MCF 10A (cell line): Measurements from ENCODE around the gene TMEM266. TPM values are rescaled to one million over a fixed set of nuclear protein-coding genes. Genes with fewer than 3 reads are reported as not detected.

Source experiments
- BruUV-seq: library from RNA; stranded (reverse); fragments of 400-500 nt; replicated peaks from 2 replicates; lab custom pipeline; 2021; lab: Mats Ljungman, UMichigan
- CTCF ChIA-PET: fragments of 300-600 bp; sonication (Branson Sonifier 250); formaldehyde crosslinking; extraction: SDS; loops from one replicate; lab custom pipeline; 2021; ENCODE audit warnings: antibody characterized with exemption, inconsistent platforms; lab: Yijun Ruan, JAX
- POLR2A ChIA-PET: fragments of 300-600, 350-650 bp; sonication (Branson Sonifier 250); formaldehyde crosslinking; extraction: SDS; loops from one replicate; lab custom pipeline; 2020; ENCODE audit warnings: antibody characterized with exemption, inconsistent platforms; lab: Yijun Ruan, JAX
- DNase-seq: peaks from one replicate; pipeline ENCODE4 v3.0.0-alpha.2; 2018; ENCODE audit not compliant: unreplicated experiment
- H3K27ac Mint-ChIP-seq: one replicate; pipeline ENCODE4 v1.8.0; 2022; ENCODE audit warnings: mild to moderate bottlenecking, low read depth, mixed read lengths; ENCODE audit not compliant: unreplicated experiment
- H3K27me3 Mint-ChIP-seq: one replicate; pipeline ENCODE4 v1.8.0; 2022; ENCODE audit warnings: mixed read lengths; ENCODE audit not compliant: insufficient read depth, unreplicated experiment
- H3K36me3 Mint-ChIP-seq: one replicate; pipeline ENCODE4 v1.8.0; 2022; ENCODE audit warnings: mild to moderate bottlenecking, moderate library complexity, mixed read lengths; ENCODE audit not compliant: insufficient read depth, unreplicated experiment
- H3K4me1 Mint-ChIP-seq: one replicate; pipeline ENCODE4 v1.8.0; 2022; ENCODE audit warnings: mixed read lengths; ENCODE audit not compliant: insufficient read depth, unreplicated experiment
- H3K4me3 Mint-ChIP-seq: one replicate; pipeline ENCODE4 v1.8.0; 2022; ENCODE audit warnings: mild to moderate bottlenecking, moderate library complexity, mixed read lengths; ENCODE audit not compliant: unreplicated experiment
- H3K9me3 Mint-ChIP-seq: one replicate; pipeline ENCODE4 v1.8.0; 2022; ENCODE audit warnings: mixed read lengths; ENCODE audit not compliant: unreplicated experiment
- CTCF ChIP-seq: fragments of 200-600 bp; IDR thresholded peaks from one replicate; pipeline ENCODE4 v1.8.0; 2022; ENCODE audit warnings: antibody characterized with exemption, mild to moderate bottlenecking; ENCODE audit not compliant: unreplicated experiment
- intact Hi-C: fragments of 100-400 bp; cut with micrococcal nuclease; formaldehyde crosslinking; loops from 2 replicates; pipeline ENCODE4 v1.14.1; 2022
- total RNA-seq: library from RNA; stranded (reverse); gene quantifications from 2 replicates; pipeline ENCODE4 v1.2.3, GENCODE V29; 2022

TMEM266 gene
- total RNA-seq, 1 experiment from 2014 or later = not detected

GRCh38 chr15:76153241-76154197, 93.7 kb downstream of the TMEM266 start:
- Mint-ChIP-seq H3K4me3 (no peak overlapping the region), H3K36me3 (no peaks in the 10 kb centered on the region), H3K27me3 (no peaks in the 10 kb centered on the region), H3K27ac (no peak overlapping the region), H3K9me3 (no peaks in the 10 kb centered on the region), H3K4me1 (peaks cover 5% of the 10 kb centered on the region)
- no peak for TF ChIP-seq CTCF
- POLR2A ChIA-PET = interaction anchor here (0.6 to 1.1 kb wide), 2 partner anchors 7 to 43 kb away, joined by 3 to 4 read pairs; no protein-coding TSS in a partner anchor
- DNase-seq = no peak
- CTCF ChIA-PET = interaction anchor here (1.0 to 6.3 kb wide), 2 partner anchors 14 to 94 kb away, joined by 3 to 82 read pairs; partner anchors contain the start of gene TMEM266
- BruUV-seq = no TSS peak
- intact Hi-C loops = no loop called here

GRCh38 chr15:76155731-76156130, 95.9 kb downstream of the TMEM266 start:
- Mint-ChIP-seq H3K27ac (no peak overlapping the region), H3K4me1 (peaks cover 5% of the 10 kb centered on the region), H3K36me3 (no peaks in the 10 kb centered on the region), H3K27me3 (no peaks in the 10 kb centered on the region), H3K4me3 (no peak overlapping the region), H3K9me3 (no peaks in the 10 kb centered on the region)
- no TSS peak for BruUV-seq
- no peak for DNase-seq
- ChIA-PET CTCF (interaction anchor here (0.7 kb wide), 1 partner anchor 35 kb away, joined by 4 read pairs; no protein-coding TSS in a partner anchor), POLR2A (no interaction called here)
- intact Hi-C loops = no loop called here
- no peak for TF ChIP-seq CTCF

- no peak for DNase-seq
- no peak overlapping the region for H3K4me3 Mint-ChIP-seq
- BruUV-seq = no TSS peak
- no peaks in the 10 kb centered on the region for H3K36me3 Mint-ChIP-seq
- ChIA-PET CTCF (interaction anchor here (1.2 to 2.1 kb wide), 3 partner anchors 8 to 29 kb away, joined by 4 to 14 read pairs (median 8); no protein-coding TSS in a partner anchor), POLR2A (interaction anchor here (0.7 kb wide), 1 partner anchor 38 kb away, joined by 3 read pairs; no protein-coding TSS in a partner anchor)
- no peak for TF ChIP-seq CTCF
- no peaks in the 10 kb centered on the region for H3K27me3 Mint-ChIP-seq
- no peak overlapping the region for H3K27ac Mint-ChIP-seq
- no peaks in the 10 kb centered on the region for H3K4me1 Mint-ChIP-seq
- intact Hi-C loops = no loop called here
- H3K9me3 Mint-ChIP-seq = no peaks in the 10 kb centered on the region
Observed at GRCh38 chr15:76158226-76158625, 98.4 kb downstream of the TMEM266 start.

- CTCF ChIA-PET = interaction anchor here (1.2 to 2.1 kb wide), 3 partner anchors 9 to 28 kb away, joined by 4 to 14 read pairs (median 8); no protein-coding TSS in a partner anchor
- Mint-ChIP-seq H3K27ac (no peak overlapping the region), H3K9me3 (no peaks in the 10 kb centered on the region), H3K4me3 (no peak overlapping the region), H3K36me3 (no peaks in the 10 kb centered on the region), H3K27me3 (no peaks in the 10 kb centered on the region), H3K4me1 (peaks cover 4% of the 10 kb centered on the region)
- no peak for TF ChIP-seq CTCF
- POLR2A ChIA-PET = interaction anchor here (0.7 kb wide), 1 partner anchor 38 kb away, joined by 3 read pairs; no protein-coding TSS in a partner anchor
- intact Hi-C loops = no loop called here
- no peak for DNase-seq
- no TSS peak for BruUV-seq
Observed at GRCh38 chr15:76158815-76159214, 99.0 kb downstream of the TMEM266 start.
